Measurements from ENCODE around the gene PLEKHN1. TPM values are rescaled to one million over a fixed set of nuclear protein-coding genes. Genes with fewer than 3 reads are reported as not detected.

Gene PLEKHN1
- total and polyA plus RNA-seq, 2 experiments from 2014 or later = 1.7 to 2.1 TPM

DNA sequence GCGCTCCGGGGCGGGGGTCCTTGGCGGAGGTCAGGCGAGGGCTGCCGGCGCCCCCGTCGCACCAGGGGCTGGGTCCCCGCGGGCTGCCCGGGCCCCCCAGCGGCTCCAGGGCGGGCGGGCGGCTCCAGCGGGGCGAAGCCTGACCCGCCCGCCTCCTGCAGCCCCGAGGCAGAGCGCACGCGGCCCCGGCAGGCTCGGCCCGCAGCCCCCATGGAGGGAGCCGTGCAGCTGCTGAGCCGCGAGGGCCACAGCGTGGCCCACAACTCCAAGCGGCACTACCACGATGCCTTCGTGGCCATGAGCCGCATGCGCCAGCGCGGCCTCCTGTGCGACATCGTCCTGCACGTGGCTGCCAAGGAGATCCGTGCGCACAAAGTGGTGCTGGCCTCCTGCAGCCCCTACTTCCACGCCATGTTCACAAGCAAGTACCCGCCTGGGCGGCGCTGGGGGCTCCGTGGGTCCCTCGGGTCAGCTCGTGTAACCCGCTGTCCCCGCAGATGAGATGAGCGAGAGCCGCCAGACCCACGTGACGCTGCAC, 5.1 kb upstream of the PLEKHN1 start:
- in situ Hi-C loops (cut with MboI) = no loop called here
- Histone ChIP-seq H3F3A (ENCODE audit: insufficient read depth) (no peaks in the 10 kb centered on the region), H3K4me3 (peak overlapping the region; percentile 77), H3K4me1 (ENCODE audit: insufficient read depth) (peaks cover 17% of the 10 kb centered on the region; the same call in 1 of the 2 replicates), H3K79me2 (ENCODE audit: insufficient read depth) (peaks cover 34% of the 10 kb centered on the region), H3K9me3 (ENCODE audit: low read depth) (no peaks in the 10 kb centered on the region), H3K9ac (peak overlapping the region; percentile 82), H3K36me3 (ENCODE audit: low read depth) (no peaks in the 10 kb centered on the region), H4K20me1 (ENCODE audit: insufficient read depth) (no peaks in the 10 kb centered on the region), H2AFZ (no peak overlapping the region), H3K27me3 (replicated peaks; ENCODE audit: insufficient read depth) (no peaks in the 10 kb centered on the region), H3K9me2 (ENCODE audit: insufficient read depth) (no peaks in the 10 kb centered on the region), H3K27ac (no peak overlapping the region), H3K4me2 (ENCODE audit: unreplicated experiment) (peak overlapping the region; percentile 86)
- peak; percentile 49 for DNase-seq
- WGBS, 2 experiments (ENCODE audit: low coverage in 1 of 2, low lambda C conversion rate in 2 of 2, missing lambda C conversion rate in 2 of 2) = 53 to 61% methylated on average over 27 to 36 of the region's 56 CpGs
- TF ChIP-seq EZH2 (IDR thresholded peaks at IDR 0.05; ENCODE audit: insufficient read depth, poor library complexity, severe bottlenecking) = no peak
- no peak for TF ChIP-seq EZH2phosphoT487 (IDR thresholded peaks at IDR 0.05; ENCODE audit: insufficient read depth, low read depth)

DNA sequence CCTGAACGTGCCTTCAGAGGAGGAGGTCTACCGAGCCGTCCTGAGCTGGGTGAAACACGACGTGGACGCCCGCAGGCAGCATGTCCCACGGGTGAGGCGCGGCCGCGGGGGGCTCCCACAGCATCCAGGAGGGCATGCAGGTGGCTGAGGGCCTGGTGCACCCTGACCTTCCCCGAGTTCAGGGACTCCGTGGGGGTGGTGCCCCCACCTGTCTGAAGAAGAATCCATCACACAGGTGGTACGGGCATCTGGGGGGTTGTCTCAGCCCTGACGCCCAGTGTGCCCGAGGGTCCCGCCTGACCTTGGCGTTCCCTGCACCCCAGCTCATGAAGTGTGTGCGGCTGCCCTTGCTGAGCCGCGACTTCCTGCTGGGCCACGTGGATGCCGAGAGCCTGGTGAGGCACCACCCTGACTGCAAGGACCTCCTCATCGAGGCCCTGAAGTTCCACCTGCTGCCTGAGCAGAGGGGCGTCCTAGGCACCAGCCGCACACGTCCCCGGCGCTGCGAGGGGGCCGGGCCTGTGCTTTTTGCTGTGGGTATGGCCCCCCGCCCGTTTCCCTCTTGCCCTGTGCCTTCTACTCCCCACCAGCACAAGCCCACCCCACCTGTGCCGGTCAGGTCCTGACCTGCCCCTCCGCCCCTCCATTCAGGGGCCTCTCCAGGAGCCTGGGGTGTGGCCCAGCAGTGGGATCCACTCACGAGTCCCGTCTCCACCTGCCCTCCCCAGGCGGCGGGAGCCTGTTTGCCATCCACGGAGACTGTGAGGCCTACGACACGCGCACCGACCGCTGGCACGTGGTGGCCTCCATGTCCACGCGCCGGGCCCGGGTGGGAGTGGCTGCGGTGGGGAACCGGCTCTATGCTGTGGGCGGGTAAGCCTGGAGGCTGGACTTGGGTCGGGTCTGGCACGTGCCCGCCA, 3.6 kb upstream of the PLEKHN1 start:
- Histone ChIP-seq H3K27ac (no peak overlapping the region), H3K36me3 (ENCODE audit: low read depth) (no peaks in the 10 kb centered on the region), H3K27me3 (replicated peaks; ENCODE audit: insufficient read depth) (no peaks in the 10 kb centered on the region), H3K9ac (no peak overlapping the region), H3K9me3 (ENCODE audit: low read depth) (no peaks in the 10 kb centered on the region), H3F3A (ENCODE audit: insufficient read depth) (no peaks in the 10 kb centered on the region), H3K4me3 (no peak overlapping the region), H3K4me2 (ENCODE audit: unreplicated experiment) (no peak overlapping the region), H3K9me2 (ENCODE audit: insufficient read depth) (no peaks in the 10 kb centered on the region), H3K4me1 (ENCODE audit: insufficient read depth) (peaks cover 17% of the 10 kb centered on the region; the same call in 1 of the 2 replicates), H4K20me1 (ENCODE audit: insufficient read depth) (no peaks in the 10 kb centered on the region), H3K79me2 (ENCODE audit: insufficient read depth) (peaks cover 19% of the 10 kb centered on the region), H2AFZ (no peak overlapping the region)
- DNase-seq = no peak
- TF ChIP-seq EZH2 (IDR thresholded peaks at IDR 0.05; ENCODE audit: insufficient read depth, poor library complexity, severe bottlenecking) = no peak
- TF ChIP-seq EZH2phosphoT487 (IDR thresholded peaks at IDR 0.05; ENCODE audit: insufficient read depth, low read depth) = no peak
- WGBS, 2 experiments (ENCODE audit: low coverage in 1 of 2, low lambda C conversion rate in 2 of 2, missing lambda C conversion rate in 2 of 2) = 95 to 96% methylated on average over 32 to 57 of the region's 57 CpGs
- in situ Hi-C loops (cut with MboI) = no loop called here

DNA sequence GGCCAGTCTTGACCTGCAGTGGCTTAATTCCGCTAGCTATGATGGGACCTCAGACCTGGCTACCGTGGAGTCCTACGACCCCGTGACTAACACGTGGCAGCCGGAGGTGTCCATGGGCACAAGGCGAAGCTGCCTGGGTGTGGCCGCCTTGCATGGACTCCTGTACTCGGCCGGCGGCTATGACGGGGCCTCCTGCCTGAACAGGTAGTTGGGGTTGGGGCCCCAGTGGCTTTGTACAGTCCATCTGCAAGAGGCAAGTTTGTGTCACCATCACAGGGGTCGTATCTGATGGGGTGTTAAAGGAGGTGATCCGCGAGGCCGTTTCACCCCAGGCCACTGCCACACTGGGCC, 3.0 kb upstream of the PLEKHN1 start:
- no peaks in the 10 kb centered on the region for H3F3A ChIP-seq (ENCODE audit: insufficient read depth)
- no peaks in the 10 kb centered on the region for H4K20me1 ChIP-seq (ENCODE audit: insufficient read depth)
- no peak overlapping the region for H3K9ac ChIP-seq
- 87 to 93% methylated on average over 16 of the region's 16 CpGs for WGBS, 2 experiments (ENCODE audit: low coverage in 1 of 2, low lambda C conversion rate in 2 of 2, missing lambda C conversion rate in 2 of 2)
- H3K4me3 ChIP-seq = no peak overlapping the region
- H3K9me2 ChIP-seq (ENCODE audit: insufficient read depth) = no peaks in the 10 kb centered on the region
- in situ Hi-C loops (cut with MboI) = no loop called here
- no peak overlapping the region for H3K4me2 ChIP-seq (ENCODE audit: unreplicated experiment)
- peaks cover 10% of the 10 kb centered on the region; the same call in 1 of the 2 replicates for H3K4me1 ChIP-seq (ENCODE audit: insufficient read depth)
- DNase-seq = no peak
- H3K79me2 ChIP-seq (ENCODE audit: insufficient read depth) = peaks cover 13% of the 10 kb centered on the region
- no peaks in the 10 kb centered on the region for H3K36me3 ChIP-seq (ENCODE audit: low read depth)
- no peaks in the 10 kb centered on the region for H3K9me3 ChIP-seq (ENCODE audit: low read depth)
- TF ChIP-seq EZH2phosphoT487 (IDR thresholded peaks at IDR 0.05; ENCODE audit: insufficient read depth, low read depth) (no peak), EZH2 (IDR thresholded peaks at IDR 0.05; ENCODE audit: insufficient read depth, poor library complexity, severe bottlenecking) (no peak)
- H2AFZ ChIP-seq = no peak overlapping the region
- H3K27me3 ChIP-seq (replicated peaks; ENCODE audit: insufficient read depth) = no peaks in the 10 kb centered on the region
- H3K27ac ChIP-seq = no peak overlapping the region

DNA sequence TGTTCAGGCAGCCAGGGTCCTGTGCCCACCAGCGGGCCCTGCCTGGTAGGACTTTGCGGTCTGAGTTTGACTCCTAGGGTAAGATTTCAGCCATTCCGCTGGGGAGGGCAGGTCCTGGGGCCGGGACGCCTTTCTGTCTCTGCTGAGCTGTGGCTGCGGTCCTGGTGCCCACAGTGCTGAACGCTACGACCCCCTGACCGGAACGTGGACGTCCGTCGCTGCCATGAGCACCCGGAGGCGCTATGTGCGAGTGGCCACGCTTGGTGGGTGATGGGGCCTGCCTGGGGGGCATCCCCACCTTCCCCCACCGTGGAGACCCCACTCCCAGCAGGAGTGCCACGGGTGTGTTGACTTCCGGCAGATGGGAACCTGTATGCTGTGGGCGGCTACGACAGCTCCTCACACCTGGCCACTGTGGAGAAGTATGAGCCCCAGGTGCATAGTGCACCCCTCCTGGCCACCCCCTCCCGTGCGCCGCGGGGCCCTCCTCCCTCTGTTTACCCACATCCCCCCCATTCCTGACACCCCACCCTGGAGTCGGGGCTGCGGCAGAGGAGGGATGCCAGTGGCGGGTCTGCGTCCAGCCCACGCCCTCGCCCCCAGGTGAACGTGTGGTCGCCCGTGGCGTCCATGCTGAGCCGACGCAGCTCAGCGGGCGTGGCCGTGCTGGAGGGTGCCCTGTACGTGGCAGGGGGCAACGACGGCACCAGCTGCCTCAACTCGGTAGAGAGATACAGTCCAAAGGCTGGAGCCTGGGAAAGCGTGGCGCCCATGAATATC, 2.3 kb upstream of the PLEKHN1 start:
- no peak overlapping the region for H3K4me3 ChIP-seq
- H4K20me1 ChIP-seq (ENCODE audit: insufficient read depth) = no peaks in the 10 kb centered on the region
- H2AFZ ChIP-seq = no peak overlapping the region
- 0 out of 2 replicates have a peak, but pooled peaks cover 9% of the 10 kb centered on the region for H3K4me1 ChIP-seq (ENCODE audit: insufficient read depth)
- in situ Hi-C loops (cut with MboI) = no loop called here
- H3K27me3 ChIP-seq (replicated peaks; ENCODE audit: insufficient read depth) = no peaks in the 10 kb centered on the region
- H3K79me2 ChIP-seq (ENCODE audit: insufficient read depth) = peaks cover 6% of the 10 kb centered on the region
- no peak overlapping the region for H3K9ac ChIP-seq
- H3F3A ChIP-seq (ENCODE audit: insufficient read depth) = no peaks in the 10 kb centered on the region
- no peak overlapping the region for H3K4me2 ChIP-seq (ENCODE audit: unreplicated experiment)
- no peak for TF ChIP-seq EZH2phosphoT487 (IDR thresholded peaks at IDR 0.05; ENCODE audit: insufficient read depth, low read depth)
- no peak for TF ChIP-seq EZH2 (IDR thresholded peaks at IDR 0.05; ENCODE audit: insufficient read depth, poor library complexity, severe bottlenecking)
- 92 to 93% methylated on average over 30 to 47 of the region's 47 CpGs for WGBS, 2 experiments (ENCODE audit: low coverage in 1 of 2, low lambda C conversion rate in 2 of 2, missing lambda C conversion rate in 2 of 2)
- DNase-seq = no peak
- no peaks in the 10 kb centered on the region for H3K9me3 ChIP-seq (ENCODE audit: low read depth)
- no peaks in the 10 kb centered on the region for H3K36me3 ChIP-seq (ENCODE audit: low read depth)
- H3K9me2 ChIP-seq (ENCODE audit: insufficient read depth) = no peaks in the 10 kb centered on the region
- H3K27ac ChIP-seq = no peak overlapping the region
